GM23248 (cell line): ENCODE data around the gene FMO5. TPM values are rescaled to one million over a fixed set of nuclear protein-coding genes. Genes with fewer than 3 reads are reported as not detected.

ENCODE experiments used
- DNase-seq: peaks from one replicate; pipeline ENCODE4 v3.0.0-alpha.2; 2015
- H2AFZ ChIP-seq: fragments of 200-600 bp; sonication (generic); 2 replicates; pipeline ENCODE4 v1.6.1; 2016; ENCODE audit warnings: antibody characterized with exemption
- H3F3A ChIP-seq: fragments of 200-600 bp; sonication (generic); 2 replicates; pipeline ENCODE4 v1.6.1; 2016; ENCODE audit warnings: mild to moderate bottlenecking, antibody characterized with exemption, mixed run types; ENCODE audit not compliant: insufficient read depth
- H3K27ac ChIP-seq: fragments of 200-600 bp; sonication (generic); 2 replicates; pipeline ENCODE4 v1.5.1; 2016; ENCODE audit warnings: mild to moderate bottlenecking
- H3K27me3 ChIP-seq: fragments of 200-600 bp; sonication (generic); replicated peaks from 2 replicates; pipeline ENCODE4 v1.6.1; 2016; ENCODE audit warnings: mild to moderate bottlenecking; ENCODE audit not compliant: insufficient read depth
- H3K36me3 ChIP-seq: fragments of 200-600 bp; sonication (generic); 2 replicates; pipeline ENCODE4 v1.6.1; 2016; ENCODE audit warnings: low read depth, mild to moderate bottlenecking
- H3K4me1 ChIP-seq: fragments of 200-600 bp; sonication (generic); 2 replicates; pipeline ENCODE4 v1.6.1; 2016; ENCODE audit warnings: mild to moderate bottlenecking; ENCODE audit not compliant: insufficient read depth
- H3K4me2 ChIP-seq: fragments of 200-600 bp; sonication (generic); one replicate; pipeline ENCODE4 v1.6.1; 2016; ENCODE audit warnings: mild to moderate bottlenecking; ENCODE audit not compliant: unreplicated experiment
- H3K4me3 ChIP-seq: fragments of 200-600 bp; sonication (generic); 2 replicates; pipeline ENCODE4 v1.5.1; 2016; ENCODE audit warnings: mild to moderate bottlenecking
- H3K79me2 ChIP-seq: fragments of 200-600 bp; sonication (generic); 2 replicates; pipeline ENCODE4 v1.6.1; 2016; ENCODE audit warnings: mild to moderate bottlenecking; ENCODE audit not compliant: insufficient read depth
- H3K9ac ChIP-seq: fragments of 200-600 bp; sonication (generic); 2 replicates; pipeline ENCODE4 v1.6.1; 2016; ENCODE audit warnings: mild to moderate bottlenecking
- H3K9me2 ChIP-seq: fragments of 200-600 bp; sonication (generic); 2 replicates; pipeline ENCODE4 v1.6.1; 2016; ENCODE audit warnings: mixed run types, mild to moderate bottlenecking, moderate library complexity; ENCODE audit not compliant: insufficient read depth
- H3K9me3 ChIP-seq: fragments of 200-600 bp; sonication (generic); one replicate; pipeline ENCODE4 v1.6.1; 2017; ENCODE audit warnings: low read depth
- H4K20me1 ChIP-seq: fragments of 200-600 bp; sonication (generic); 2 replicates; pipeline ENCODE4 v1.6.0; 2016; ENCODE audit not compliant: insufficient read depth
- EZH2 ChIP-seq: fragments of 200-600 bp; sonication (generic); IDR thresholded peaks from 2 replicates; pipeline ENCODE4 v1.6.1; 2018; ENCODE audit warnings: antibody characterized with exemption, mild to moderate bottlenecking; ENCODE audit not compliant: insufficient read depth, poor library complexity, severe bottlenecking
- EZH2phosphoT487 ChIP-seq: fragments of 200-600 bp; sonication (generic); IDR thresholded peaks from 2 replicates; pipeline ENCODE4 v1.6.1; 2018; ENCODE audit warnings: antibody characterized with exemption, moderate library complexity, mild to moderate bottlenecking, low read depth; ENCODE audit not compliant: insufficient read depth
- WGBS, 2 experiments: methylation state at CpG; one replicate each; pipeline ENCODE4 v1.1.6; 2015 to 2017; ENCODE audit warnings: low lambda C conversion rate in 2 of 2, low coverage in 1 of 2; ENCODE audit errors: missing lambda C conversion rate in 2 of 2; 5-methylcytosine and 5-hydroxymethylcytosine counted together
- in situ Hi-C: fragments of 300-500 bp; cut with MboI; formaldehyde crosslinking; loops from 2 replicates; pipeline ENCODE4 v1.15.0; 2020
- polyA plus RNA-seq: library from polyadenylated mRNA; unstranded; fragments of >200 nt; fragmentation: Nextera tagmentation; extraction: Ambion mirVana; gene quantifications from 2 replicates; pipeline ENCODE4 v1.2.1, GENCODE V29; 2016
- total RNA-seq: library from RNA; depleted of rRNA; stranded (reverse); fragments of >200 nt; shearing (Covaris generic); gene quantifications from 2 replicates; pipeline ENCODE4 v1.2.3, GENCODE V29; 2014

FMO5 gene
- total and polyA plus RNA-seq, 2 experiments from 2014 or later, result 1.2 to 4.9 TPM

- H3K4me2 ChIP-seq, result no peak overlapping the region
- 90 to 96% methylated on average over 3 of the region's 3 CpGs for WGBS, 2 experiments
Observed at GRCh38 chr1:147245586-147246021, 20.5 kb upstream of the FMO5 start.

GRCh38 chr1:147245129-147245528 is 20.0 kb upstream of the FMO5 start:
- Histone ChIP-seq H4K20me1 (0 out of 2 replicates have a peak, but pooled peaks cover 4% of the 10 kb centered on the region), H3K9me3 (no peaks in the 10 kb centered on the region), H3K9ac (no peak overlapping the region), H3K4me2 (no peak overlapping the region), H3F3A (peaks cover 12% of the 10 kb centered on the region; the same call in 1 of the 2 replicates), H2AFZ (no peak overlapping the region), H3K4me1 (peaks cover 12% of the 10 kb centered on the region), H3K27me3 (no peaks in the 10 kb centered on the region), H3K9me2 (no peaks in the 10 kb centered on the region), H3K27ac (no peak overlapping the region), H3K4me3 (no peak overlapping the region), H3K79me2 (peaks cover 69% of the 10 kb centered on the region), H3K36me3 (no peaks in the 10 kb centered on the region)
- TF ChIP-seq EZH2, result no peak
- TF ChIP-seq EZH2phosphoT487, result no peak
- in situ Hi-C loops, result no loop called here
- no peak for DNase-seq
- WGBS, 2 experiments, result 95 to 98% methylated on average over 6 of the region's 6 CpGs

More at GRCh38 chr1:147245586-147246021, 20.5 kb upstream of the FMO5 start:
- TF ChIP-seq EZH2, result no peak
- no peak for TF ChIP-seq EZH2phosphoT487
- no peak for DNase-seq
- no peaks in the 10 kb centered on the region for H3K9me3 ChIP-seq
- H3K4me3 ChIP-seq, result no peak overlapping the region
- H3K36me3 ChIP-seq, result no peaks in the 10 kb centered on the region
- 0 out of 2 replicates have a peak, but pooled peaks cover 4% of the 10 kb centered on the region for H4K20me1 ChIP-seq
- peaks cover 12% of the 10 kb centered on the region; the same call in 1 of the 2 replicates for H3F3A ChIP-seq
- peaks cover 12% of the 10 kb centered on the region for H3K4me1 ChIP-seq
- no peaks in the 10 kb centered on the region for H3K27me3 ChIP-seq
- H2AFZ ChIP-seq, result no peak overlapping the region
- H3K79me2 ChIP-seq, result peaks cover 73% of the 10 kb centered on the region
- no peak overlapping the region for H3K27ac ChIP-seq
- in situ Hi-C loops, result no loop called here
- no peak overlapping the region for H3K9ac ChIP-seq
- no peaks in the 10 kb centered on the region for H3K9me2 ChIP-seq

- peak; percentile 29 for DNase-seq
- Histone ChIP-seq H3K27me3 (no peaks in the 10 kb centered on the region), H3K9me2 (no peaks in the 10 kb centered on the region), H2AFZ (peak overlapping the region; percentile 96), H3K4me3 (peak overlapping the region; percentile 99), H3K36me3 (no peaks in the 10 kb centered on the region), H3F3A (peaks cover 12% of the 10 kb centered on the region; the same call in 1 of the 2 replicates), H3K9me3 (no peaks in the 10 kb centered on the region), H4K20me1 (0 out of 2 replicates have a peak, but pooled peaks cover 3% of the 10 kb centered on the region), H3K4me1 (peaks cover 12% of the 10 kb centered on the region), H3K9ac (peak overlapping the region; percentile 97), H3K4me2 (peak overlapping the region; percentile 100), H3K27ac (peak overlapping the region; percentile 89), H3K79me2 (peaks cover 56% of the 10 kb centered on the region)
- in situ Hi-C loops, result no loop called here
- TF ChIP-seq EZH2 (no peak), EZH2phosphoT487 (no peak)
- 3 to 8% methylated on average over 4 of the region's 4 CpGs for WGBS, 2 experiments
Observed at GRCh38 chr1:147243841-147244240, 18.7 kb upstream of the FMO5 start.

- Histone ChIP-seq H3K4me2 (peak overlapping the region; percentile 100), H3K27me3 (no peaks in the 10 kb centered on the region), H4K20me1 (no peaks in the 10 kb centered on the region), H3K4me1 (peaks cover 12% of the 10 kb centered on the region), H3K27ac (peak overlapping the region; percentile 89), H3K4me3 (peak overlapping the region; percentile 99), H3F3A (peaks cover 12% of the 10 kb centered on the region; the same call in 1 of the 2 replicates), H3K9me2 (no peaks in the 10 kb centered on the region), H3K9me3 (no peaks in the 10 kb centered on the region), H3K9ac (peak overlapping the region; percentile 97), H3K36me3 (no peaks in the 10 kb centered on the region), H3K79me2 (peaks cover 50% of the 10 kb centered on the region), H2AFZ (peak overlapping the region; percentile 96)
- WGBS, 2 experiments, result 1% methylated on average over 30 of the region's 30 CpGs
- DNase-seq, result peak; percentile 82
- in situ Hi-C loops, result no loop called here
- TF ChIP-seq EZH2, result no peak
- no peak for TF ChIP-seq EZH2phosphoT487
Observed at GRCh38 chr1:147243228-147243685, 18.1 kb upstream of the FMO5 start.
